EL (cell line): ENCODE measurements around the gene DTX3L.

Source experiments
- DNase-seq: peaks from one replicate; pipeline ENCODE4 v3.0.0-alpha.2; 2016

DTX3L gene

DNA sequence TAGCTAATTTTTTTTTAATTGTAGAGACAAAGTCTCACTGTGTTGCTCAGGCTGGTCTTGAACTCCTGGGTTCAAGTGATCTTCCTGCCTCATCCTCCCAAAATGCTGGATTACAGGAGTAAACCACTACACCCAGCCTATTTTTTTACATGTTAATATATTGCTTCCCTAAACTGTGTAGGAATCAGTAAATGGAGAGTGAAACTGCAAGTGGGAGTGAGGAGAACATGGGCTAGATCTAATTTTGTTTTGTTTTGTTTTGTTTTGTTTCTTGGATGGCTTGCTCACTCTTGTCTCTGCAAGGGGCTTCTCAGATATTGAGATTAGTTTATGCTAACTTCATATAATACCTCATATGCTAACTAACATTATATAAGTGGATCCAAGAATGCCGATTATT lies 44.8 kb downstream of the DTX3L start:
- DNase-seq, result no peak

DNA sequence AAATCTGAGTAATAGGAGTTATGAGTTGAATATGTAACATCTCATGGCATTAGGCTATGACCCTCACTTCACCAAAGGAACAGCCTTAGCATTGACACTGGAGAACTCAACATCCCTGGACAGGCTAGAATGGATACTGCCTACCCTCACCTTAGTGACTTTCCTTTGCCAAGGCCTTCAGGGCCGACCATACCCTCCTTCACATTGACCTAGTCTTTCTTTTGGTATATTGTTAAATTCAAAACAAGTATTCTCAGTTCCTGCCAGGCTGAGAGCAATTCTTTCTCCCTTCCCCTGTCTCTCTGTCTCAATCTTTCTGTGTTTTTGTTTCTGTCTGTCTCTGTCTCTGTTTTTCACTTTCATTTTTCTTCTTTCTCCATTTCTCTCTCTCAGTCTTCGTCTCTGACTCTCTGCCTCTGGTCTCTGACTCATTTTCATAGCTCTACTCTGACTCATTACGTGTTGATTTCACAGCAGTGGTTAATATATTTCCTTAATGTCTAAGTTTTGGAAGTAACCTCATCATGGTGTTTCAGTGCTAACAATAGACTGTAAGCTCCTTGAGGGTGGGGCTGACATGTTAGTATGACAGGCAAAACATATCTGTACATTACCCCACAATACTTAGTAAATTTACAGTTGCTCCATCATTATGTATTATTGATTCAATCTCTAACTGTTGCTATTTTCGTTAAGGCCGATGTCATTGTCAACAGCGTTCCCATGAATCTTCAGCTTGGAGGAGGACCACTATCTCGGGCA lies 45.8 kb downstream of the DTX3L start:
- peak; percentile 86 for DNase-seq

DNA sequence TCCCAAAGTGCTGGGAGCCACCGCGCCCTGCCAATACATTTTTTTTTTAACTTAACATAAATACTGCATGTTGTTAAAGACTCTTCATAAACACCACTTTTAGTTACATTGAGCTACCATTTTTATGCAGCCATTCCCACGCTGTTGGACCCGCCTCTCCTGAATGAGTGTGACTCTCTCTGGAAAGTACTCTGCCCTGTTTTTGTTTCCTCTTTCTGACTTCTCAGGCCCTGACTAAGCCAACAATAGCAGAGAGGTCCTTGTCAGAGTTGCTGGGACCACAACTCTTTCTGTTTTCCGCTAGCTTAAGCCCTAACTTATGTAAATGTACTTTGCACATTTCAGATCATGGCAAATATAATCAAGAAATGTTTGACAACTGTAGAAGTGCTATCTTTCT lies 48.6 kb downstream of the DTX3L start:
- DNase-seq, result no peak

DNA sequence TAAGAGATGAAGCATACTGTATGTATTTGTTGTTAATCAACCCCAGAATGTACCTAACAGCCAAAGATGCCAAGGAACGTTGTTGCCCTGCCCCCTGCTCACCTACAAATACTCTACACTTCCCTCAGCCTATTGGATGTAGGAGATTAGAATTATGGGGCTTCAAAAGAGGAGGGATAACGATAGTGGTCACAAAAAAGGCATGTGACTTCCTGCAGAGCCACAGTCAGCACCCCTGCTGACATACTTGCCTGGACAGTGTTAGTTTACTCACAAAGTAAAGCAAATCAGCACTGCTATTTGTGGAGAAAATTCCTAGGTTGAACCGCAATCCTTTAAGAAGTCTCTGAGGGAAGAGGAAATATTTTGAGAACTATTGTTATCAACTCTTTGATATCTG lies 51.2 kb downstream of the DTX3L start:
- DNase-seq, result peak; percentile 18

DNA sequence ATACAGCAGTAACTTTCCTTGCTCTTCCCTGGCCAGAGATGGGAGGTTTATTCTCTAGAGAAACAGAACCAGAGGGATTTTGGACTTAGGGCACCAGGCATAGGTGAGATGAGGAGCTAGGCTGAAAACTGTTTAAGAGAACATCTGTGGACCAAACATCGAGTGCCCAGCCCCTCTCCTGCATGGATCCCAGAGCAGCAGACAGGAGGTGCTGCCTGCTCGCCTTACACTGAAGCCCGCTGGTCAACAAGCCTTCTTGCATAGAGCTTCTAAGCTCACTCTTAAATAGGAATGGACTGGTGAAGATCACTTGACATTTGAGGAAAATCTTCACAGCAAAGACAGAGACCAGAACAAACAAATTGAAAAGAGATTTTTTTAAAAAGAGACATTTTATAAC lies 54.5 kb downstream of the DTX3L start:
- no peak for DNase-seq

DNA sequence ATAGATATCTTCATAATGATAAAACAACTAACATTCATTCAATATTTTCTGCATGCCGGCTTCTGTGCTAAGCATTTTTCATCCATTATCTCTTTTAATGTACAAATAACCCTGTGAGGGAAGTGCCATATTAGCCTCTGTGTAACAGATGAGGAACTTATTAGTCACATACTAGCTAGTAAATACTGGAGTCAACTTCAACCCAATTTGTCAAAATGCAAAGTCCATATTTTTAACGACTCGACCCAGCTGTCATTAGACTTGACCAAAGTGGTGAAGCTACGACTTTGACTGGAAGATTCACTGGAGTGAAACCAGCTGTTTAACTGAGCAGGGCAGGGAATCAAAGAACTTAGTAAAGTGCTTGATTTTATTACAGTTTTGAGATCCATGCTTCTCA lies 54.9 kb downstream of the DTX3L start:
- DNase-seq, result no peak

DNA sequence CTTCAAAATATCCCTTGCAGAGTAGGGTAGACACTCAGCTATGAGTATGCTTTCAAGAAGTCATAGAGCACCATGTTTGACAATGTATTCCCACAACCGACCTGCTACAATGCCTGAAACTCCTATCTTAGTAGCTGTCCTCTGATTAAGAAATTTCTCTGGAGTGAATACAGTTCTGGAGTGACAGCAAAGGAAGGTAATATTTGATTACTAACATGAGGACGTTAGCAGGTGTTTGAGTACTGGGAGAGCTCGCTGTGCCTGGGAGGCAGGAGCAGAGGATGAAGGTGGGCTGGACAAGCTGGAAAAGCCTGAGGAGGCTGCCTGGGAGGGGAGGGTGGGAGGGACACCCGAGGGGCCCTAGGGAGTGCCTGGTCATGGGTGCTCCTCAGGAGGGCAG lies 56.3 kb downstream of the DTX3L start:
- DNase-seq, result no peak

DNA sequence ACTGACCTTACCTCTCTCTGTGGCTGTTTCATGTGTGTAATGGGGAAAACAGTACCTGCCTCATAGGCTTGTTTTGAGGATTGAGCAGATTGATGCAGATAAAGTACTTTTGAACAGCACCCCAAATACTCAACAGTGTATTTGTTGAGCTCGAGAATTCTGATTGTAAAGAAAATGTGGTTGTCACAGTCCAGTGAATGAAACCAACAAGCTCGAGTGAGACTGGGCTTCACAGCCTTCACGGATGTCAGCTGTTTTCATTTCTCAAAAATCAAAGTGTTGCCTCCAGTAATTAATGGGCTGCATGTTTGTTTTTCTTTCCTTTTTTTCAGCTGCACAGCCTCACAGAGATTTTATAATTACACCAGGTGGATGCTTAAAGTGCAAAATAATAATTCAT lies 57.0 kb downstream of the DTX3L start:
- no peak for DNase-seq

DNA sequence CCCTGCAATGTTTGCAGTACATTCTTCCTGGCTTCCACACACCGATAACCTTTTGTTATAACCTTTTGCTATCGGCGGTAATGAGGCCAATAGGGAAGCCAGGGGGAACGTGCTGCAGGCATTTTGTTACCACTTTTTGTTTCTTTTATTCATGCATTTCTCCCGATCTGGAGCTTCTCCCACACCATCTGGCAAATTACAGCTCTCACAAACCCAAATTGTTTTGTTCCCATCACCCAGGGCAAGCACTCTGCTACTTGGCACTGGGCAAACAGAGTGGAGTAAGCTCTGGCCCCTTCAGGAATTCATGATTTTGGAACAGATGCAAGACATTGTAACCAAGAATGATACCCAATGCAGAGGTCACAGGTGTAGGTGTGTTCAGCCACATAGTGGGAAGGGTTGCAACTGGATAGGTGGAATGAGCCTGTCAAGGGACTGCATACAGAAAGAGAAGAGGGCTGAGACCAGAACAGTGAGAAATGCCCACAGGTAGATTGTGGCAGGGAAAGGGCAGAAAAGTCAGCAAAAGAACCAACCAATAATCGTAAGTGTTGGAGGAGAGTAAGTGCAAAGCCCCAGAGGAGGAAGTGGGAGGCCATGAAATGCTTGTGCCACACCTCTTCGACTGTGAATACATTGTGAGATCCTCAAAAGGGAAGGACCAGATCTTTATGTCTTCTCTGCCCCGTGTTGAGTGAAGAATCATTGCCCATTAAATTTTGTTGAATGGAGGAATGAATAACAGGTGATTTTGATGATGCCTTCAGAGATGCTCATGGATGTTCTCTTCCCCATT lies 59.1 kb downstream of the DTX3L start:
- no peak for DNase-seq
